PC-9 (cell line): ENCODE data around the gene SLC26A11. TPM values are rescaled to one million over a fixed set of nuclear protein-coding genes. Genes with fewer than 3 reads are reported as not detected.

Experiments used
- BruUV-seq: library from RNA; stranded (reverse); fragments of 400-500 nt; replicated peaks from 2 replicates; lab custom pipeline; 2021; lab: Mats Ljungman, UMichigan
- CTCF ChIA-PET: fragments of 300-600 bp; sonication (Branson Sonifier 250); formaldehyde crosslinking; loops from one replicate; lab custom pipeline; 2022; ENCODE audit warnings: antibody characterized with exemption; lab: Charles Lee
- POLR2A ChIA-PET: fragments of 300-600 bp; sonication (Branson Sonifier 250); formaldehyde crosslinking; loops from one replicate; lab custom pipeline; 2022; ENCODE audit warnings: antibody characterized with exemption; ENCODE audit not compliant: unreplicated experiment; lab: Charles Lee
- DNase-seq, 2 experiments: peaks; one replicate each; pipeline versions ENCODE4 v3.0.0 to v3.0.0-alpha.2; 2015 to 2022; ENCODE audit warnings: mixed read lengths in 1 of 2
- H2AFZ ChIP-seq: fragments of 200-600 bp; sonication (generic); 2 replicates; pipeline ENCODE4 v1.8.1; 2017; ENCODE audit warnings: antibody characterized with exemption
- H3F3A ChIP-seq: fragments of 200-600 bp; sonication (generic); 2 replicates; pipeline ENCODE4 v1.8.1; 2017; ENCODE audit warnings: antibody characterized with exemption, mild to moderate bottlenecking, low read depth; ENCODE audit not compliant: insufficient read depth
- H3K27ac ChIP-seq: fragments of 200-600 bp; sonication (generic); 2 replicates; pipeline ENCODE4 v1.6.1; 2016; ENCODE audit warnings: mixed run types
- H3K27me3 ChIP-seq: fragments of 200-600 bp; sonication (generic); 2 replicates; pipeline ENCODE4 v1.6.1; 2016; ENCODE audit warnings: low read depth, mixed run types; ENCODE audit not compliant: insufficient read depth
- H3K36me3 ChIP-seq: fragments of 200-600 bp; sonication (generic); 2 replicates; pipeline ENCODE4 v1.6.1; 2016; ENCODE audit warnings: low read depth, mixed run types
- H3K4me1 ChIP-seq: fragments of 200-600 bp; sonication (generic); replicated peaks from 2 replicates; pipeline ENCODE4 v1.6.1; 2016; ENCODE audit warnings: mixed run types; ENCODE audit not compliant: insufficient read depth
- H3K4me2 ChIP-seq: fragments of 200-600 bp; sonication (generic); 2 replicates; pipeline ENCODE4 v1.6.1; 2017; ENCODE audit warnings: mixed run types
- H3K4me3 ChIP-seq: fragments of 200-600 bp; sonication (generic); 2 replicates; pipeline ENCODE4 v1.6.1; 2016; ENCODE audit warnings: mixed run types
- H3K79me2 ChIP-seq: fragments of 200-600 bp; sonication (generic); 2 replicates; pipeline ENCODE4 v1.6.1; 2017; ENCODE audit warnings: low read depth, mixed run types
- H3K9me2 ChIP-seq: fragments of 200-600 bp; sonication (generic); 2 replicates; pipeline ENCODE4 v1.8.1; 2017; ENCODE audit warnings: mild to moderate bottlenecking; ENCODE audit not compliant: insufficient read depth
- H3K9me3 ChIP-seq: fragments of 200-600 bp; sonication (generic); 2 replicates; pipeline ENCODE4 v1.8.1; 2016; ENCODE audit warnings: low read depth; ENCODE audit not compliant: insufficient read depth
- H4K20me1 ChIP-seq: fragments of 200-600 bp; sonication (generic); 2 replicates; pipeline ENCODE4 v1.8.1; 2017; ENCODE audit not compliant: insufficient read depth
- EZH2 ChIP-seq: fragments of 200-600 bp; sonication (generic); IDR thresholded peaks from 2 replicates; pipeline ENCODE4 v1.8.0; 2017; ENCODE audit warnings: antibody characterized with exemption, low read depth
- intact Hi-C: fragments of 100-400 bp; cut with micrococcal nuclease; formaldehyde crosslinking; loops from one replicate; pipeline ENCODE4 v1.10.0; 2022; ENCODE audit not compliant: unreplicated experiment
- total RNA-seq: library from RNA; stranded (reverse); gene quantifications from 2 replicates; pipeline ENCODE4 v1.2.3, GENCODE V29; 2021
- TF ChIP-seq, protein P1 (sequence below): fragments of 200-600 bp; sonication (generic); conservative IDR thresholded peaks from 2 replicates; pipeline ENCODE4 v1.6.1; 2017; ENCODE audit warnings: mixed run types, antibody characterized with exemption, mild to moderate bottlenecking, moderate library complexity

Gene SLC26A11
- total RNA-seq, 1 experiment from 2014 or later, result 12.4 TPM

DNA sequence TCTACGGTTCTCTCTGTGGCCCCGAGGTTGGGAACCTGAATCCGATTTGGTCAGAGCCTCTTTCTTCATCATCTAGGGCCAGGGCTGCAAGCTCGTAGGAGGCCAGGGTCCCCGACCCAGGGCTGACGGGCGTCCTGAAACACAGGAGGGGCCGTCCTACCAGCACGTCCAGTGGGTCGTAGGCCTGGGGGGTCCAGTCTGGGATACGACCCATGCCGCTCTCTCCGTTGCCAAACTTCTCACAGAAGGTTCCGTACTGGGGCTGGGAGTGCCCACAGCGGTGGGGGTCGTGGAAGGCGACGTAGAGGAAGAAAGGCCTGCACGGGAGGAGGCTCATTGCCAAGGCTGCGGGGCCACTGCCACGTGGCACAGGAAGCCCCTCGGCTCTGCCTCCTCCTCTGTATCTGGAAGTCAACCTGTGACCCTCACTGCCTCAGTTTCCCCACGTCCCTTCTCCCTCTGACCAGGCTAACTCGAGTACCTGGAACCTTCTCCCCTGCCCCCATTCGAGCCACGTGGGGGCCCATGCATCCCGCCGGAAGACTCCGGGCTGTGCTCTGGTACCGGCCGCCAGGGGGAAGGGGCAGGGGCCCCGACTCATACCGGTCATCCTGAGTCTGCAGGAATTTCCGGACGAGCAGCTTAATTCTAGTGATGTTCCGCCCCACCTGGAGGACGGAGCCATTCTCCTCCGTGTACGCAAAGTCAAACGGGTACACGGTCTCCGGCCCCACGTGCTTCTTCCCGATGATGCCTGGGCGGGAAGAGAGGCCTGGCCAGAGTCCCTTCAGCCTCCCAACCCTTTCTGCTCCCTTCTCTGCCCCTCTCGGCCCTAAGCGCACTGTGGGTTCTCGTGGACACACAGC is 6.0 kb upstream of the SLC26A11 start:
- H3K9me2 ChIP-seq, result no peaks in the 10 kb centered on the region
- BruUV-seq, result no TSS peak
- H3F3A ChIP-seq, result no peaks in the 10 kb centered on the region
- intact Hi-C loops, result no loop called here
- no peak for TF ChIP-seq EZH2
- TF ChIP-seq, protein P1, sequence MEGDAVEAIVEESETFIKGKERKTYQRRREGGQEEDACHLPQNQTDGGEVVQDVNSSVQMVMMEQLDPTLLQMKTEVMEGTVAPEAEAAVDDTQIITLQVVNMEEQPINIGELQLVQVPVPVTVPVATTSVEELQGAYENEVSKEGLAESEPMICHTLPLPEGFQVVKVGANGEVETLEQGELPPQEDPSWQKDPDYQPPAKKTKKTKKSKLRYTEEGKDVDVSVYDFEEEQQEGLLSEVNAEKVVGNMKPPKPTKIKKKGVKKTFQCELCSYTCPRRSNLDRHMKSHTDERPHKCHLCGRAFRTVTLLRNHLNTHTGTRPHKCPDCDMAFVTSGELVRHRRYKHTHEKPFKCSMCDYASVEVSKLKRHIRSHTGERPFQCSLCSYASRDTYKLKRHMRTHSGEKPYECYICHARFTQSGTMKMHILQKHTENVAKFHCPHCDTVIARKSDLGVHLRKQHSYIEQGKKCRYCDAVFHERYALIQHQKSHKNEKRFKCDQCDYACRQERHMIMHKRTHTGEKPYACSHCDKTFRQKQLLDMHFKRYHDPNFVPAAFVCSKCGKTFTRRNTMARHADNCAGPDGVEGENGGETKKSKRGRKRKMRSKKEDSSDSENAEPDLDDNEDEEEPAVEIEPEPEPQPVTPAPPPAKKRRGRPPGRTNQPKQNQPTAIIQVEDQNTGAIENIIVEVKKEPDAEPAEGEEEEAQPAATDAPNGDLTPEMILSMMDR, result no peak
- H3K9me3 ChIP-seq, result no peaks in the 10 kb centered on the region
- H3K27me3 ChIP-seq, result no peaks in the 10 kb centered on the region
- H3K79me2 ChIP-seq, result no peaks in the 10 kb centered on the region
- H3K4me2 ChIP-seq, result no peak overlapping the region
- H4K20me1 ChIP-seq, result no peaks in the 10 kb centered on the region; the same call in 1 of the 2 replicates
- CTCF ChIA-PET, result no interaction called here
- no peaks in the 10 kb centered on the region for H3K36me3 ChIP-seq
- no peak overlapping the region for H3K4me3 ChIP-seq
- peaks cover 2% of the 10 kb centered on the region; the same call in 1 of the 2 replicates for H3K4me1 ChIP-seq
- no peak overlapping the region for H3K27ac ChIP-seq
- no peak overlapping the region for H2AFZ ChIP-seq
- DNase-seq, result no peak
- POLR2A ChIA-PET, result no interaction called here

DNA sequence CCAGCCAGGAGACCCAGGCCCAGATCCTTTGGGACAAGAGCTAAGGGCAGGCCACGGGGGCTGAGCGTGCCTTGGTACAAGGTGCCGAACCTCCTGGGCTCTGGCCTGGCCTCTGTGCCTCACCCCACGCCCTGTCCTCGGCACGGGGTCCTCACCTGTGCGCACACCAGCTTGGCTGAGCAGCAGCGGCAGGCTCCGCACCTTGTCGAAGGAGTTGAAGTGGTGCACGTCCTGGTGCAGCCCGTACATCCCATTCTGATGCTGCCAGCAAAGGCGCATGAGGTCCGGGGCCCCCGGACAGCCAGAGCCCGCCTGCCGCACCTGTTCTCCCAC is 5.4 kb upstream of the SLC26A11 start:
- no TSS peak for BruUV-seq
- no peaks in the 10 kb centered on the region for H3K36me3 ChIP-seq
- TF ChIP-seq, protein P1, result no peak
- no peak for TF ChIP-seq EZH2
- H3K79me2 ChIP-seq, result no peaks in the 10 kb centered on the region
- no peaks in the 10 kb centered on the region for H3K9me2 ChIP-seq
- H3K9me3 ChIP-seq, result no peaks in the 10 kb centered on the region
- H2AFZ ChIP-seq, result no peak overlapping the region
- H3K4me1 ChIP-seq, result peaks cover 6% of the 10 kb centered on the region; the same call in 1 of the 2 replicates
- H3F3A ChIP-seq, result no peaks in the 10 kb centered on the region
- no peak overlapping the region for H3K4me2 ChIP-seq
- no peak for DNase-seq
- H3K4me3 ChIP-seq, result no peak overlapping the region
- intact Hi-C loops, result no loop called here
- CTCF ChIA-PET, result no interaction called here
- H3K27ac ChIP-seq, result no peak overlapping the region
- no peaks in the 10 kb centered on the region; the same call in 1 of the 2 replicates for H4K20me1 ChIP-seq
- POLR2A ChIA-PET, result no interaction called here
- no peaks in the 10 kb centered on the region for H3K27me3 ChIP-seq

DNA sequence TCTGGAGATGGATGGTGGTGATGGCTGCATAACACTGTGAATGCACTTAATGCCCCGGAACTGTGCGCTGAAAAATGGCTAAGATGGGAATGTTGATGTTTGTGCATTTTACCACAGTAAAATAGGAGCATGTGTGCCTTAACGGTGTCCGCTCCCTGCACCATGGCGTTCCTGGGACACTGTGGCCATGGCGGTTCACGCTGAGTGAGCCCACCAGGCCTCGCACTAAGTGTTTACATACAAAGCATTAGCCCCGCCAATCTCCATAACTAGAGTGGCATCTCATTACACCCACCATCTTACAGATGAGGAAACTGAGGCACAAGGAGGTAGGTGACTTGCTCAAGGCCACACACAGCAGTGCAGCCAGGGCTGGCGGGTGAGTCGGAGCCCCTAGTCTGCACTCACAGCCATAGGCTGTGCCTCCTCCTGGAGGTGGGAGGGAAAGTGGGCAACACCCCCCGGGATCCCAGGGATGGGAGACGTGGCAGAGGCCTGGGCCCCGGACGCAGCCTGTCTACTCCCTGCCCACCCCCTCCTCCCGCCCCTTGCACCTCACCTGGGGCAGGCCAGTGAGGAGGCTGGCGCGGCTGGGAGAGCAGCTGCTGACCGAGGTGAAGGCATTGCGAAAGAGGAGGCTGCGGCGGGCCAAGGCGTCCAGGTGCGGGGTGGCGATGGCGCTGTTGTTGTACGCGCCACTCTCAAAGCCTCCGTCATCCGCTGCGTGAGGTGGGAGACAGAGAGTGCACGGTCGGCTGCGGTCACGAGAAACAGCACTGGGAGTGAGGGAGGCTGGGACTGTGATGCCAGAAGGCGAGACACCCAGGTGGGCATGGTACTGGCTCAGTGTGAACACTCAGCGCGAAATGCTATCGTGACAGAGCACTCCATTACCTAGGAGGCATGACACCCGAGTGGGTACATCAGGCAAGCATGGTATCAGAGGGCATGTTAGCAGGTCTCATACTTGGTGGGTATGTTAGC is 3.5 kb upstream of the SLC26A11 start:
- Histone ChIP-seq H3K27me3 (no peaks in the 10 kb centered on the region), H3K4me3 (no peak overlapping the region), H3K36me3 (no peaks in the 10 kb centered on the region), H3K79me2 (no peaks in the 10 kb centered on the region), H3K9me2 (no peaks in the 10 kb centered on the region), H3K27ac (no peak overlapping the region), H4K20me1 (no peaks in the 10 kb centered on the region; the same call in 1 of the 2 replicates), H3F3A (no peaks in the 10 kb centered on the region), H3K4me2 (no peak overlapping the region), H3K4me1 (peaks cover 6% of the 10 kb centered on the region; the same call in 1 of the 2 replicates), H3K9me3 (no peaks in the 10 kb centered on the region), H2AFZ (no peak overlapping the region)
- intact Hi-C loops, result no loop called here
- CTCF ChIA-PET, result no interaction called here
- BruUV-seq, result no TSS peak
- POLR2A ChIA-PET, result no interaction called here
- no peak for DNase-seq
- TF ChIP-seq, protein P1, result no peak
- no peak for TF ChIP-seq EZH2
